Measurements from ENCODE around the gene ADAMTS5.

GRCh38 chr21:26945916-26946675 lies 20.8 kb downstream of the ADAMTS5 start:
- TF ChIP-seq FOXM1 (IDR thresholded peaks at IDR 0.05; ENCODE audit: low read depth) (no peak), FOXM1 (CRISPR knock-in tag; IDR thresholded peaks at IDR 0.05; ENCODE audit: low read depth) (no peak), POLR3A (IDR thresholded peaks at IDR 0.05; ENCODE audit: borderline replicate concordance, extremely low read depth, insufficient read depth, insufficient read length) (no peak), ZC3H8 (IDR thresholded peaks at IDR 0.05) (no peak)

Measured in K562 (cell line).